ENCODE data around the gene LMBRD2.

GRCh38 chr5:36161361-36161760 is 9.7 kb upstream of the LMBRD2 start:
- no peak for TF ChIP-seq CTCF (IDR thresholded peaks at IDR 0.05 in 2 of 3, conservative IDR thresholded peaks at IDR 0.05 in 1 of 3; ENCODE audit: insufficient read depth in 2 of 3, low read depth in 1 of 3, low read length in 3 of 3)
- no peak for TF ChIP-seq NR4A1 (CRISPR knock-in tag; IDR thresholded peaks at IDR 0.05)
- TF ChIP-seq NR4A1 (tag; IDR thresholded peaks at IDR 0.05): no peak
- no peak for TF ChIP-seq E2F6 (IDR thresholded peaks at IDR 0.05; ENCODE audit: borderline replicate concordance in 1 of 2, extremely low read depth in 1 of 2, insufficient read depth in 1 of 2, insufficient read length in 1 of 2, low read depth in 1 of 2, low read length in 1 of 2, poor library complexity in 1 of 2, severe bottlenecking in 1 of 2)
- TF ChIP-seq POLR3A (IDR thresholded peaks at IDR 0.05; ENCODE audit: borderline replicate concordance, extremely low read depth, insufficient read depth, insufficient read length): no peak
